Epithelial cell of proximal tubule (primary cell): ENCODE results near the gene KRT72. TPM values are rescaled to one million over a fixed set of nuclear protein-coding genes. Genes with fewer than 3 reads are reported as not detected.

Experiments used
- DNase-seq: peaks from one replicate; pipeline ENCODE4 v3.0.0-alpha.2; 2011; ENCODE audit warnings: low read depth
- H3K4me3 ChIP-seq: 2 replicates; pipeline ENCODE4 v1.5.1; 2011; ENCODE audit warnings: low read depth, mild to moderate bottlenecking, low read length
- CTCF ChIP-seq: conservative IDR thresholded peaks from 2 replicates; pipeline ENCODE4 v1.5.1; 2012; ENCODE audit warnings: low read depth, mild to moderate bottlenecking, low read length
- total RNA-seq: library from RNA; depleted of rRNA; stranded (reverse); fragments of >200 nt; gene quantifications from 2 replicates; pipeline ENCODE4 v1.2.3, GENCODE V29; 2015

KRT72 gene
- total RNA-seq, 1 donor from 2014 or later, result not detected

GRCh38 chr12:52636189-52636588 lies 34.9 kb upstream of the KRT72 start:
- no peak for DNase-seq
- no peak overlapping the region for H3K4me3 ChIP-seq
- TF ChIP-seq CTCF, result no peak

- no peak for DNase-seq
- no peak overlapping the region for H3K4me3 ChIP-seq
- TF ChIP-seq CTCF, result no peak
Observed at GRCh38 chr12:52634266-52635056, 33.2 kb upstream of the KRT72 start.

GRCh38 chr12:52633383-52633782 lies 32.1 kb upstream of the KRT72 start:
- no peak overlapping the region for H3K4me3 ChIP-seq
- DNase-seq, result no peak
- no peak for TF ChIP-seq CTCF

- no peak overlapping the region for H3K4me3 ChIP-seq
- TF ChIP-seq CTCF, result no peak
- no peak for DNase-seq
Observed at GRCh38 chr12:52632656-52633055, 31.4 kb upstream of the KRT72 start.

GRCh38 chr12:52631676-52632459 lies 30.6 kb upstream of the KRT72 start:
- no peak overlapping the region for H3K4me3 ChIP-seq
- DNase-seq, result no peak
- TF ChIP-seq CTCF, result no peak

- no peak for TF ChIP-seq CTCF
- no peak overlapping the region for H3K4me3 ChIP-seq
- no peak for DNase-seq
Observed at GRCh38 chr12:52631264-52631663, 30.0 kb upstream of the KRT72 start.
